Fibroblast of lung (primary cell): Measurements from ENCODE around the gene ST6GALNAC5. TPM values are rescaled to one million over a fixed set of nuclear protein-coding genes. Genes with fewer than 3 reads are reported as not detected.

ENCODE experiments used
- DNase-seq, 2 donors: peaks; one replicate each; pipeline versions ENCODE4 v3.0.0 to v3.0.0-alpha.2; 2010; ENCODE audit warnings: low read depth in 2 of 2
- H2AFZ ChIP-seq: 2 replicates; pipeline ENCODE4 v1.5.1; 2012; ENCODE audit warnings: low read length, control low read depth, inconsistent platforms
- H3K27ac ChIP-seq: 2 replicates; pipeline ENCODE4 v1.5.1; 2011; ENCODE audit warnings: low read length, control low read depth; ENCODE audit not compliant: insufficient read depth
- H3K27me3 ChIP-seq: 2 replicates; pipeline ENCODE4 v1.5.1; 2011; ENCODE audit warnings: mild to moderate bottlenecking, low read length; ENCODE audit not compliant: control insufficient read depth, insufficient read depth
- H3K36me3 ChIP-seq: 2 replicates; pipeline ENCODE4 v1.5.1; 2011; ENCODE audit warnings: low read length; ENCODE audit not compliant: control insufficient read depth, insufficient read depth
- H3K4me1 ChIP-seq: 2 replicates; pipeline ENCODE4 v1.5.1; 2011; ENCODE audit warnings: low read length; ENCODE audit not compliant: control insufficient read depth, insufficient read depth; ENCODE audit errors: extremely low read depth
- H3K4me2 ChIP-seq: 2 replicates; pipeline ENCODE4 v1.5.1; 2011; ENCODE audit warnings: low read length, control low read depth; ENCODE audit not compliant: insufficient read depth; ENCODE audit errors: extremely low read depth
- H3K4me3 ChIP-seq, 4 experiments: fragments of 200-600 bp in 1 of 4; sonication (generic) in 1 of 4; replicated peaks in 1 of 4; 2 replicates each; pipeline ENCODE4 v1.5.1; 2011 to 2016; ENCODE audit warnings: low read length in 4 of 4, low read depth in 3 of 4, mild to moderate bottlenecking in 3 of 4, control low read depth in 2 of 4, inconsistent platforms in 1 of 4, mixed read lengths in 1 of 4; ENCODE audit not compliant: insufficient read depth in 1 of 4; ENCODE audit errors: control extremely low read depth in 1 of 4
- H3K79me2 ChIP-seq: 2 replicates; pipeline ENCODE4 v1.5.1; 2012; ENCODE audit warnings: mild to moderate bottlenecking, low read length, inconsistent platforms; ENCODE audit not compliant: control insufficient read depth, insufficient read depth
- H3K9ac ChIP-seq: 2 replicates; pipeline ENCODE4 v1.5.1; 2011; ENCODE audit warnings: mild to moderate bottlenecking, low read length, control low read depth; ENCODE audit not compliant: insufficient read depth
- H3K9me3 ChIP-seq: 2 replicates; pipeline ENCODE4 v1.5.1; 2012; ENCODE audit warnings: low read depth, low read length; ENCODE audit not compliant: control insufficient read depth, insufficient read depth
- H4K20me1 ChIP-seq: 2 replicates; pipeline ENCODE4 v1.5.1; 2011; ENCODE audit warnings: low read length; ENCODE audit not compliant: control insufficient read depth, insufficient read depth; ENCODE audit errors: extremely low read depth
- EZH2 ChIP-seq: IDR thresholded peaks from 2 replicates; pipeline ENCODE4 v1.5.1; 2012; ENCODE audit warnings: low read length, control low read depth, mild to moderate bottlenecking; ENCODE audit errors: missing control alignments
- polyA plus RNA-seq, 2 donors: library from polyadenylated mRNA; depleted of rRNA in 1 of 2; stranded (reverse) in 1 of 2; unstranded in 1 of 2; fragments of >200 nt; gene quantifications; 2 replicates each; pipeline ENCODE4 v1.2.1, GENCODE V29; 2011 to 2012; ENCODE audit warnings: missing spikeins in 1 of 2
- total RNA-seq: library from RNA; depleted of rRNA; stranded (reverse); fragments of >200 nt; gene quantifications from 2 replicates; pipeline ENCODE4 v1.2.1, GENCODE V29; 2014
- TF ChIP-seq, protein P1 (sequence below), 2 donors: IDR thresholded peaks in 1 of 2; conservative IDR thresholded peaks in 1 of 2; 1 replicate in 1 of 2; 2 replicates in 1 of 2; pipeline ENCODE4 v1.5.1; 2011 to 2012; ENCODE audit warnings: low read length in 2 of 2, control low read depth in 1 of 2, inconsistent platforms in 1 of 2, low read depth in 1 of 2, mild to moderate bottlenecking in 1 of 2

ST6GALNAC5 gene
- total and polyA plus RNA-seq, 2 donors (not counting 1 experiment from before 2014, with no cell fraction given): 0.37 to 0.83 TPM

DNA sequence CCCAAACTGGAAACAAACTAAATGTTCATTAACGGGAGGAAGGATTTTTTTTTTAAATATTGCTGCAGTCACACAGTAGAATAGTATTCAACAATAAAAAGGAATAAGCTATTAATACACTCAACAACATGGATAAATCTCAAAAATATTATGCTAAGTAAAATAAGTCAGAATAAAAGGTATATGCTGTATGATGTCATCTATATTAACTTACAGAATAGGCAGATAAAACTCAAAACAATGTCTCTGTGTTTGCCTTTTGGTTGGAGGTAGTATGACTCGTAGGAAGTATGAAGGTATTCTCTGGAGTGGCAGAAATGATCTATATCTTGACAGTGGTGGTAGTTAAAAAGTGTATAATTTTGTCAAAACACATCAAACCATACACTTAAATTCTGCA is 6.1 kb upstream of the ST6GALNAC5 start:
- Histone ChIP-seq H3K4me1 (no peaks in the 10 kb centered on the region), H3K4me3 (no peak overlapping the region), H3K9me3 (no peaks in the 10 kb centered on the region), H4K20me1 (no peaks in the 10 kb centered on the region), H3K79me2 (no peaks in the 10 kb centered on the region), H3K27ac (no peak overlapping the region), H3K27me3 (no peaks in the 10 kb centered on the region), H3K4me2 (no peak overlapping the region), H2AFZ (no peak overlapping the region), H3K36me3 (no peaks in the 10 kb centered on the region), H3K9ac (no peak overlapping the region)
- no peak for DNase-seq
- TF ChIP-seq, protein P1, sequence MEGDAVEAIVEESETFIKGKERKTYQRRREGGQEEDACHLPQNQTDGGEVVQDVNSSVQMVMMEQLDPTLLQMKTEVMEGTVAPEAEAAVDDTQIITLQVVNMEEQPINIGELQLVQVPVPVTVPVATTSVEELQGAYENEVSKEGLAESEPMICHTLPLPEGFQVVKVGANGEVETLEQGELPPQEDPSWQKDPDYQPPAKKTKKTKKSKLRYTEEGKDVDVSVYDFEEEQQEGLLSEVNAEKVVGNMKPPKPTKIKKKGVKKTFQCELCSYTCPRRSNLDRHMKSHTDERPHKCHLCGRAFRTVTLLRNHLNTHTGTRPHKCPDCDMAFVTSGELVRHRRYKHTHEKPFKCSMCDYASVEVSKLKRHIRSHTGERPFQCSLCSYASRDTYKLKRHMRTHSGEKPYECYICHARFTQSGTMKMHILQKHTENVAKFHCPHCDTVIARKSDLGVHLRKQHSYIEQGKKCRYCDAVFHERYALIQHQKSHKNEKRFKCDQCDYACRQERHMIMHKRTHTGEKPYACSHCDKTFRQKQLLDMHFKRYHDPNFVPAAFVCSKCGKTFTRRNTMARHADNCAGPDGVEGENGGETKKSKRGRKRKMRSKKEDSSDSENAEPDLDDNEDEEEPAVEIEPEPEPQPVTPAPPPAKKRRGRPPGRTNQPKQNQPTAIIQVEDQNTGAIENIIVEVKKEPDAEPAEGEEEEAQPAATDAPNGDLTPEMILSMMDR (conservative IDR thresholded peaks at IDR 0.05 in 1 of 2, IDR thresholded peaks at IDR 0.05 in 1 of 2; ENCODE audit: low read depth in 1 of 2, low read length in 2 of 2): no peak
- no peak for TF ChIP-seq EZH2

DNA sequence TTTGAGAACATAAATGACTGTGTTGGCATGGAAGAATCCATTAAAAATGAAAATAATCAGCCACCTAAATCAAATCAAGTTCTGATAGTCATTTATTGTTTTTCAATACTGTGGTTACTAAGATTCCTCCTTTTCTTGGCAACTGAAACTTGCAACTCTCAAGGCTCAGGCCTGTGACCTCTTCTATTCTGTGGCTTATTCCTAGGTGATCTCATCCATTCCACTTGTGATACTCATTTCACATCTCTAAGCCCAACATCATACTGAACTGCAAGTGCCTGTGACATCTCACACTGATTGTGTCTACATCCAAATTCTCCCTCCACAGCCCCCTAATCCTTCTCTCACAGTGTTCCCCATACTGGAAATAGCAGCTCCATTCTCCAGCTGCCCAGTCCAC is 4.8 kb upstream of the ST6GALNAC5 start:
- Histone ChIP-seq H3K4me2 (no peak overlapping the region), H3K9me3 (no peaks in the 10 kb centered on the region), H3K4me1 (no peaks in the 10 kb centered on the region), H3K4me3 (no peak overlapping the region), H3K27ac (no peak overlapping the region), H3K9ac (no peak overlapping the region), H3K79me2 (no peaks in the 10 kb centered on the region), H3K27me3 (no peaks in the 10 kb centered on the region), H4K20me1 (no peaks in the 10 kb centered on the region), H2AFZ (no peak overlapping the region), H3K36me3 (no peaks in the 10 kb centered on the region)
- peak; percentile 65 to 91 for DNase-seq
- no peak for TF ChIP-seq EZH2
- TF ChIP-seq, protein P1 (conservative IDR thresholded peaks at IDR 0.05 in 1 of 2, IDR thresholded peaks at IDR 0.05 in 1 of 2; ENCODE audit: low read depth in 1 of 2, low read length in 2 of 2): no peak

DNA sequence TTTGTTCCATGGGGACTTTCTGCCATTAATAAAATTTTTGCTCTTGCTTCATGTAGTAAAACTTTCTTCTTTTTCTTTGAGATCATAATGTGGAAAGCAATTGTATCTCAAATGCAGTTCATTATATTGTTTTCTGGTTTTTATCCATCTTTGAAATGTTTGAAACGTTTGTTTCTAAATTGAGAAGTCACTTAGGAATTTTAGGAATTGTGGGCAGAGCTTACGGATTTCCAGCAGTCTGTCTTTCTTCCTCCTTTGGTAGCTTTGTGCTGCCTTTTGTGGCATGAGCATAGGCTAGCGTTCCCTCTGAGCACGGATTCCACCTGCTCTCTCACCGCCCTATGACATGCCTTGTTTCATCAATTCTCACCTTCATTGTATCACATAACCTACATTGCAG is 2.9 kb upstream of the ST6GALNAC5 start:
- Histone ChIP-seq H3K9me3 (no peaks in the 10 kb centered on the region), H3K27me3 (peaks cover 8% of the 10 kb centered on the region), H3K4me2 (no peak overlapping the region), H3K4me1 (no peaks in the 10 kb centered on the region), H3K36me3 (no peaks in the 10 kb centered on the region), H3K9ac (no peak overlapping the region), H3K27ac (no peak overlapping the region), H3K4me3 (no peak overlapping the region), H3K79me2 (no peaks in the 10 kb centered on the region), H4K20me1 (no peaks in the 10 kb centered on the region), H2AFZ (no peak overlapping the region)
- DNase-seq: peak in 1 of 2 donors; percentile 58
- no peak for TF ChIP-seq EZH2
- TF ChIP-seq, protein P1 (conservative IDR thresholded peaks at IDR 0.05 in 1 of 2, IDR thresholded peaks at IDR 0.05 in 1 of 2; ENCODE audit: low read depth in 1 of 2, low read length in 2 of 2): no peak
